WTC11 (cell line): ENCODE measurements around the gene CFAP119. TPM values are rescaled to one million over a fixed set of nuclear protein-coding genes. Genes with fewer than 3 reads are reported as not detected.

ENCODE experiments used
- ATAC-seq: fragments of 200-7000 bp; cut with Tn5 transposase; 2 replicates; pipeline ENCODE4 v1.10.0; 2021; ENCODE audit warnings: mild to moderate bottlenecking, moderate library complexity
- CTCF ChIA-PET: fragments of 300-600 bp; sonication (Branson Sonifier 250); formaldehyde crosslinking; loops from one replicate; lab custom pipeline; 2021; ENCODE audit warnings: antibody characterized with exemption; lab: Charles Lee
- POLR2A ChIA-PET: fragments of 350-600 bp; sonication (Branson Sonifier 250); formaldehyde crosslinking; loops from one replicate; lab custom pipeline; 2021; ENCODE audit warnings: antibody characterized with exemption; lab: Charles Lee
- DNase-seq: peaks from one replicate; pipeline ENCODE4 v3.0.0; 2021; ENCODE audit warnings: low spot score
- H3K27ac Mint-ChIP-seq: 2 replicates; pipeline ENCODE4 v1.8.0; 2021; ENCODE audit warnings: mixed read lengths
- H3K27me3 Mint-ChIP-seq: 2 replicates; pipeline ENCODE4 v1.8.0; 2021; ENCODE audit warnings: low read depth, mild to moderate bottlenecking, moderate library complexity, mixed read lengths
- H3K36me3 Mint-ChIP-seq: 2 replicates; pipeline ENCODE4 v1.8.0; 2021; ENCODE audit warnings: mixed read lengths
- H3K4me1 Mint-ChIP-seq: 2 replicates; pipeline ENCODE4 v1.8.0; 2022; ENCODE audit warnings: mixed read lengths
- H3K4me3 Mint-ChIP-seq: 2 replicates; pipeline ENCODE4 v1.8.0; 2021; ENCODE audit warnings: mild to moderate bottlenecking, moderate library complexity, mixed read lengths
- H3K9me3 Mint-ChIP-seq: 2 replicates; pipeline ENCODE4 v1.8.0; 2021; ENCODE audit warnings: mixed read lengths
- EMX1 ChIP-seq: fragments of 250-450 bp; sonication (Bioruptor Pico); IDR thresholded peaks from 2 replicates; pipeline ENCODE4 v1.8.0; 2021; ENCODE audit warnings: mild to moderate bottlenecking
- FOXJ3 ChIP-seq: sonication (generic); formaldehyde crosslinking; IDR thresholded peaks from 2 replicates; pipeline ENCODE4 v1.9.0; 2021; ENCODE audit warnings: missing genetic modification reagents, mild to moderate bottlenecking, borderline replicate concordance
- GABPB1 ChIP-seq: sonication (generic); formaldehyde crosslinking; IDR thresholded peaks from 2 replicates; pipeline ENCODE4 v1.8.1; 2023; ENCODE audit warnings: mild to moderate bottlenecking, missing genetic modification reagents
- MYBL2 ChIP-seq: sonication (generic); formaldehyde crosslinking; IDR thresholded peaks from 2 replicates; pipeline ENCODE4 v1.8.1; 2023; ENCODE audit warnings: mild to moderate bottlenecking, moderate library complexity, missing genetic modification reagents
- PRRX2 ChIP-seq: fragments of 250-450 bp; sonication (Bioruptor Pico); IDR thresholded peaks from 2 replicates; pipeline ENCODE4 v1.8.0; 2021; ENCODE audit warnings: mild to moderate bottlenecking
- RORB ChIP-seq: fragments of 250-450 bp; sonication (Bioruptor Pico); IDR thresholded peaks from 2 replicates; pipeline ENCODE4 v1.9.0; 2021; ENCODE audit warnings: mild to moderate bottlenecking
- SMAD4 ChIP-seq: sonication (generic); formaldehyde crosslinking; IDR thresholded peaks from 2 replicates; pipeline ENCODE4 v1.8.0; 2022; ENCODE audit warnings: mild to moderate bottlenecking, missing genetic modification reagents
- TCF7 ChIP-seq: sonication (generic); formaldehyde crosslinking; IDR thresholded peaks from 2 replicates; pipeline ENCODE4 v1.8.0; 2022; ENCODE audit warnings: mild to moderate bottlenecking, low read depth, missing genetic modification reagents, moderate library complexity
- ZNF219 ChIP-seq: sonication (generic); formaldehyde crosslinking; IDR thresholded peaks from 2 replicates; pipeline ENCODE4 v1.8.0; 2023; ENCODE audit warnings: missing genetic modification reagents, mild to moderate bottlenecking, borderline replicate concordance
- ZNF396 ChIP-seq: fragments of 250-450 bp; sonication (Bioruptor Pico); IDR thresholded peaks from 2 replicates; pipeline ENCODE4 v1.8.0; 2021; ENCODE audit warnings: mild to moderate bottlenecking, moderate library complexity, borderline replicate concordance
- total RNA-seq: library from RNA; stranded (reverse); gene quantifications from 3 replicates; pipeline ENCODE4 v1.2.3, GENCODE V29; 2021
- TF ChIP-seq, protein P1 (sequence below): sonication (generic); formaldehyde crosslinking; IDR thresholded peaks from 2 replicates; pipeline ENCODE4 v1.8.0; 2022; ENCODE audit warnings: missing genetic modification reagents
- TF ChIP-seq, protein P2 (sequence below): sonication (generic); formaldehyde crosslinking; IDR thresholded peaks from 2 replicates; pipeline ENCODE4 v1.8.0; 2023; ENCODE audit warnings: missing genetic modification reagents, mild to moderate bottlenecking, borderline replicate concordance
- TF ChIP-seq, protein P3 (sequence below): sonication (generic); formaldehyde crosslinking; IDR thresholded peaks from 2 replicates; pipeline ENCODE4 v1.8.1; 2022; ENCODE audit warnings: mild to moderate bottlenecking, missing genetic modification reagents, moderate library complexity, borderline replicate concordance
- TF ChIP-seq, protein P4 (sequence below): sonication (generic); formaldehyde crosslinking; IDR thresholded peaks from 2 replicates; pipeline ENCODE4 v1.8.1; 2022; ENCODE audit warnings: mild to moderate bottlenecking, moderate library complexity, missing genetic modification reagents
- TF ChIP-seq, protein P5 (sequence below): fragments of 250-450 bp; sonication (Bioruptor Pico); IDR thresholded peaks from 2 replicates; pipeline ENCODE4 v1.9.0; 2021; ENCODE audit warnings: mild to moderate bottlenecking
- TF ChIP-seq, protein P6 (sequence below): sonication (generic); formaldehyde crosslinking; conservative IDR thresholded peaks from 2 replicates; pipeline ENCODE4 v1.8.1; 2022; ENCODE audit warnings: mild to moderate bottlenecking, missing genetic modification reagents
- TF ChIP-seq, protein P7 (sequence below): sonication (generic); formaldehyde crosslinking; IDR thresholded peaks from 2 replicates; pipeline ENCODE4 v1.8.1; 2023; ENCODE audit warnings: mild to moderate bottlenecking, missing genetic modification reagents

Gene CFAP119
- total RNA-seq, 1 experiment from 2014 or later, result 6.6 TPM

DNA sequence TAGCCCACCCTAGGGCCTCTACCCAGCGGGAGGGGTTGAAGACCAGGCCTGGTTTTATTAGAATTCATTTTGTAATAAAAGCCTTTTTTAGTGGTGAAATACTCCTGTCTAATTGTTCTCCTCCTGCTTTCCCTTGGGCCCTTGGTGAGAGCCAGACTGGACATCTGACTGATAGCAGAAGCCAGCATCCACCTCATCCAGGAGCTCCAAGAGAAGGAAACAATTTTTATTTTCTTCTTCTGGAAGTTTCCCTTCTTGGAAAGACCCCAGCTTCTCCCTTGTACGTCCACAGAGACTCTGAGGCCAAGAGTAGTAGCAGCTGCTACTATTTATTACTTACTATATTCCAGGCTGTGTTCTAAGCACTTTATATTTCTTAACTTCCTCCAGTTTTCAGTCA is 17.7 kb downstream of the CFAP119 start:
- CTCF ChIA-PET, result no interaction called here
- DNase-seq, result no peak
- H3K9me3 Mint-ChIP-seq, result no peaks in the 10 kb centered on the region
- no peaks in the 10 kb centered on the region for H3K27me3 Mint-ChIP-seq
- no peak for ATAC-seq
- peaks cover 12% of the 10 kb centered on the region for H3K36me3 Mint-ChIP-seq
- H3K4me1 Mint-ChIP-seq, result peaks cover 16% of the 10 kb centered on the region
- TF ChIP-seq, protein P1, sequence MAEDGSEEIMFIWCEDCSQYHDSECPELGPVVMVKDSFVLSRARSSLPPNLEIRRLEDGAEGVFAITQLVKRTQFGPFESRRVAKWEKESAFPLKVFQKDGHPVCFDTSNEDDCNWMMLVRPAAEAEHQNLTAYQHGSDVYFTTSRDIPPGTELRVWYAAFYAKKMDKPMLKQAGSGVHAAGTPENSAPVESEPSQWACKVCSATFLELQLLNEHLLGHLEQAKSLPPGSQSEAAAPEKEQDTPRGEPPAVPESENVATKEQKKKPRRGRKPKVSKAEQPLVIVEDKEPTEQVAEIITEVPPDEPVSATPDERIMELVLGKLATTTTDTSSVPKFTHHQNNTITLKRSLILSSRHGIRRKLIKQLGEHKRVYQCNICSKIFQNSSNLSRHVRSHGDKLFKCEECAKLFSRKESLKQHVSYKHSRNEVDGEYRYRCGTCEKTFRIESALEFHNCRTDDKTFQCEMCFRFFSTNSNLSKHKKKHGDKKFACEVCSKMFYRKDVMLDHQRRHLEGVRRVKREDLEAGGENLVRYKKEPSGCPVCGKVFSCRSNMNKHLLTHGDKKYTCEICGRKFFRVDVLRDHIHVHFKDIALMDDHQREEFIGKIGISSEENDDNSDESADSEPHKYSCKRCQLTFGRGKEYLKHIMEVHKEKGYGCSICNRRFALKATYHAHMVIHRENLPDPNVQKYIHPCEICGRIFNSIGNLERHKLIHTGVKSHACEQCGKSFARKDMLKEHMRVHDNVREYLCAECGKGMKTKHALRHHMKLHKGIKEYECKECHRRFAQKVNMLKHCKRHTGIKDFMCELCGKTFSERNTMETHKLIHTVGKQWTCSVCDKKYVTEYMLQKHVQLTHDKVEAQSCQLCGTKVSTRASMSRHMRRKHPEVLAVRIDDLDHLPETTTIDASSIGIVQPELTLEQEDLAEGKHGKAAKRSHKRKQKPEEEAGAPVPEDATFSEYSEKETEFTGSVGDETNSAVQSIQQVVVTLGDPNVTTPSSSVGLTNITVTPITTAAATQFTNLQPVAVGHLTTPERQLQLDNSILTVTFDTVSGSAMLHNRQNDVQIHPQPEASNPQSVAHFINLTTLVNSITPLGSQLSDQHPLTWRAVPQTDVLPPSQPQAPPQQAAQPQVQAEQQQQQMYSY (CRISPR knock-in tag), result no peak
- no peak for TF ChIP-seq ZNF396 (CRISPR knock-in tag)
- no peak for TF ChIP-seq SMAD4 (CRISPR knock-in tag)
- TF ChIP-seq ZNF219 (CRISPR knock-in tag), result no peak
- TF ChIP-seq PRRX2 (CRISPR knock-in tag), result no peak
- TF ChIP-seq, protein P2, sequence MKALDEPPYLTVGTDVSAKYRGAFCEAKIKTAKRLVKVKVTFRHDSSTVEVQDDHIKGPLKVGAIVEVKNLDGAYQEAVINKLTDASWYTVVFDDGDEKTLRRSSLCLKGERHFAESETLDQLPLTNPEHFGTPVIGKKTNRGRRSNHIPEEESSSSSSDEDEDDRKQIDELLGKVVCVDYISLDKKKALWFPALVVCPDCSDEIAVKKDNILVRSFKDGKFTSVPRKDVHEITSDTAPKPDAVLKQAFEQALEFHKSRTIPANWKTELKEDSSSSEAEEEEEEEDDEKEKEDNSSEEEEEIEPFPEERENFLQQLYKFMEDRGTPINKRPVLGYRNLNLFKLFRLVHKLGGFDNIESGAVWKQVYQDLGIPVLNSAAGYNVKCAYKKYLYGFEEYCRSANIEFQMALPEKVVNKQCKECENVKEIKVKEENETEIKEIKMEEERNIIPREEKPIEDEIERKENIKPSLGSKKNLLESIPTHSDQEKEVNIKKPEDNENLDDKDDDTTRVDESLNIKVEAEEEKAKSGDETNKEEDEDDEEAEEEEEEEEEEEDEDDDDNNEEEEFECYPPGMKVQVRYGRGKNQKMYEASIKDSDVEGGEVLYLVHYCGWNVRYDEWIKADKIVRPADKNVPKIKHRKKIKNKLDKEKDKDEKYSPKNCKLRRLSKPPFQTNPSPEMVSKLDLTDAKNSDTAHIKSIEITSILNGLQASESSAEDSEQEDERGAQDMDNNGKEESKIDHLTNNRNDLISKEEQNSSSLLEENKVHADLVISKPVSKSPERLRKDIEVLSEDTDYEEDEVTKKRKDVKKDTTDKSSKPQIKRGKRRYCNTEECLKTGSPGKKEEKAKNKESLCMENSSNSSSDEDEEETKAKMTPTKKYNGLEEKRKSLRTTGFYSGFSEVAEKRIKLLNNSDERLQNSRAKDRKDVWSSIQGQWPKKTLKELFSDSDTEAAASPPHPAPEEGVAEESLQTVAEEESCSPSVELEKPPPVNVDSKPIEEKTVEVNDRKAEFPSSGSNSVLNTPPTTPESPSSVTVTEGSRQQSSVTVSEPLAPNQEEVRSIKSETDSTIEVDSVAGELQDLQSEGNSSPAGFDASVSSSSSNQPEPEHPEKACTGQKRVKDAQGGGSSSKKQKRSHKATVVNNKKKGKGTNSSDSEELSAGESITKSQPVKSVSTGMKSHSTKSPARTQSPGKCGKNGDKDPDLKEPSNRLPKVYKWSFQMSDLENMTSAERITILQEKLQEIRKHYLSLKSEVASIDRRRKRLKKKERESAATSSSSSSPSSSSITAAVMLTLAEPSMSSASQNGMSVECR (CRISPR knock-in tag), result no peak
- TF ChIP-seq, protein P3, sequence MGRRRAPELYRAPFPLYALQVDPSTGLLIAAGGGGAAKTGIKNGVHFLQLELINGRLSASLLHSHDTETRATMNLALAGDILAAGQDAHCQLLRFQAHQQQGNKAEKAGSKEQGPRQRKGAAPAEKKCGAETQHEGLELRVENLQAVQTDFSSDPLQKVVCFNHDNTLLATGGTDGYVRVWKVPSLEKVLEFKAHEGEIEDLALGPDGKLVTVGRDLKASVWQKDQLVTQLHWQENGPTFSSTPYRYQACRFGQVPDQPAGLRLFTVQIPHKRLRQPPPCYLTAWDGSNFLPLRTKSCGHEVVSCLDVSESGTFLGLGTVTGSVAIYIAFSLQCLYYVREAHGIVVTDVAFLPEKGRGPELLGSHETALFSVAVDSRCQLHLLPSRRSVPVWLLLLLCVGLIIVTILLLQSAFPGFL (CRISPR knock-in tag), result no peak
- TF ChIP-seq TCF7 (CRISPR knock-in tag), result no peak
- TF ChIP-seq, protein P4, sequence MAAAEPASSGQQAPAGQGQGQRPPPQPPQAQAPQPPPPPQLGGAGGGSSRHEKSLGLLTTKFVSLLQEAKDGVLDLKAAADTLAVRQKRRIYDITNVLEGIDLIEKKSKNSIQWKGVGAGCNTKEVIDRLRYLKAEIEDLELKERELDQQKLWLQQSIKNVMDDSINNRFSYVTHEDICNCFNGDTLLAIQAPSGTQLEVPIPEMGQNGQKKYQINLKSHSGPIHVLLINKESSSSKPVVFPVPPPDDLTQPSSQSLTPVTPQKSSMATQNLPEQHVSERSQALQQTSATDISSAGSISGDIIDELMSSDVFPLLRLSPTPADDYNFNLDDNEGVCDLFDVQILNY (CRISPR knock-in tag), result no peak
- no peak for TF ChIP-seq MYBL2 (CRISPR knock-in tag)
- H3K4me3 Mint-ChIP-seq, result no peak overlapping the region
- POLR2A ChIA-PET, result no interaction called here
- H3K27ac Mint-ChIP-seq, result no peak overlapping the region

DNA sequence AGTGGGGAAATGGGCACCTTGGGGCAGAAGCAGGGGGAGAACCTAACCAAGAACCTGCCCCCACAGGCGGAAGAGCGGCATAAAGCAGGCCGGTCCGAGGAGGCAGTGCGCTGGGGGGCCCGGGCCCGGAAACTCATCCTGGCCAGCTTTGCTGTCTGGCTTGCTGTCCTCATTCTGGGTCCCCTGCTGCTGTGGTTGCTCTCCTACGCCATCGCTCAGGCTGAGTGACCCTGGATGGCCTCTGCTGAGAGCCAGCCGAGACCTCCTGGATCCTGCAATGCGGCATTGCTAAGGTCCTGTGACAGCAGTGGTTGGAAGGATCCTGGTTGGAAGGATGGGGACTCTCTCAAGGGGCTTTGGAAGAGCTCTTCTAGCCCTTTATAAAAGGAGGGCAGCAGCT is 18.1 kb downstream of the CFAP119 start:
- ChIA-PET CTCF (no interaction called here), POLR2A (no interaction called here)
- DNase-seq (no peak), ATAC-seq (no peak)
- peaks cover 16% of the 10 kb centered on the region for H3K36me3 Mint-ChIP-seq
- no peak overlapping the region for H3K4me3 Mint-ChIP-seq
- H3K27ac Mint-ChIP-seq, result 0 out of 2 replicates have a peak overlapping the region, but pooled peaks have one; percentile 22
- no peaks in the 10 kb centered on the region for H3K9me3 Mint-ChIP-seq
- peaks cover 15% of the 10 kb centered on the region for H3K4me1 Mint-ChIP-seq
- TF ChIP-seq, protein P5, sequence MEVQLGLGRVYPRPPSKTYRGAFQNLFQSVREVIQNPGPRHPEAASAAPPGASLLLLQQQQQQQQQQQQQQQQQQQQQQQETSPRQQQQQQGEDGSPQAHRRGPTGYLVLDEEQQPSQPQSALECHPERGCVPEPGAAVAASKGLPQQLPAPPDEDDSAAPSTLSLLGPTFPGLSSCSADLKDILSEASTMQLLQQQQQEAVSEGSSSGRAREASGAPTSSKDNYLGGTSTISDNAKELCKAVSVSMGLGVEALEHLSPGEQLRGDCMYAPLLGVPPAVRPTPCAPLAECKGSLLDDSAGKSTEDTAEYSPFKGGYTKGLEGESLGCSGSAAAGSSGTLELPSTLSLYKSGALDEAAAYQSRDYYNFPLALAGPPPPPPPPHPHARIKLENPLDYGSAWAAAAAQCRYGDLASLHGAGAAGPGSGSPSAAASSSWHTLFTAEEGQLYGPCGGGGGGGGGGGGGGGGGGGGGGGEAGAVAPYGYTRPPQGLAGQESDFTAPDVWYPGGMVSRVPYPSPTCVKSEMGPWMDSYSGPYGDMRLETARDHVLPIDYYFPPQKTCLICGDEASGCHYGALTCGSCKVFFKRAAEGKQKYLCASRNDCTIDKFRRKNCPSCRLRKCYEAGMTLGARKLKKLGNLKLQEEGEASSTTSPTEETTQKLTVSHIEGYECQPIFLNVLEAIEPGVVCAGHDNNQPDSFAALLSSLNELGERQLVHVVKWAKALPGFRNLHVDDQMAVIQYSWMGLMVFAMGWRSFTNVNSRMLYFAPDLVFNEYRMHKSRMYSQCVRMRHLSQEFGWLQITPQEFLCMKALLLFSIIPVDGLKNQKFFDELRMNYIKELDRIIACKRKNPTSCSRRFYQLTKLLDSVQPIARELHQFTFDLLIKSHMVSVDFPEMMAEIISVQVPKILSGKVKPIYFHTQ (CRISPR knock-in tag), result no peak
- no peak for TF ChIP-seq EMX1 (CRISPR knock-in tag)
- TF ChIP-seq GABPB1 (CRISPR knock-in tag), result no peak
- TF ChIP-seq, protein P6, sequence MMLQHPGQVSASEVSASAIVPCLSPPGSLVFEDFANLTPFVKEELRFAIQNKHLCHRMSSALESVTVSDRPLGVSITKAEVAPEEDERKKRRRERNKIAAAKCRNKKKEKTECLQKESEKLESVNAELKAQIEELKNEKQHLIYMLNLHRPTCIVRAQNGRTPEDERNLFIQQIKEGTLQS (CRISPR knock-in tag), result no peak
- no peak for TF ChIP-seq RORB (CRISPR knock-in tag)
- no peak for TF ChIP-seq FOXJ3 (CRISPR knock-in tag)
- TF ChIP-seq, protein P7, sequence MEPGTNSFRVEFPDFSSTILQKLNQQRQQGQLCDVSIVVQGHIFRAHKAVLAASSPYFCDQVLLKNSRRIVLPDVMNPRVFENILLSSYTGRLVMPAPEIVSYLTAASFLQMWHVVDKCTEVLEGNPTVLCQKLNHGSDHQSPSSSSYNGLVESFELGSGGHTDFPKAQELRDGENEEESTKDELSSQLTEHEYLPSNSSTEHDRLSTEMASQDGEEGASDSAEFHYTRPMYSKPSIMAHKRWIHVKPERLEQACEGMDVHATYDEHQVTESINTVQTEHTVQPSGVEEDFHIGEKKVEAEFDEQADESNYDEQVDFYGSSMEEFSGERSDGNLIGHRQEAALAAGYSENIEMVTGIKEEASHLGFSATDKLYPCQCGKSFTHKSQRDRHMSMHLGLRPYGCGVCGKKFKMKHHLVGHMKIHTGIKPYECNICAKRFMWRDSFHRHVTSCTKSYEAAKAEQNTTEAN, result no peak
- no peak for TF ChIP-seq TCF7 (CRISPR knock-in tag)
- H3K27me3 Mint-ChIP-seq, result no peaks in the 10 kb centered on the region
